ENCODE results near the gene IGSF23.
"Not testable (repeated sequence)": the region's sequence is repeated elsewhere in the genome, so short reads cannot be mapped to it uniquely, and the experiment has no call there.

Gene IGSF23

GRCh38 chr19:44666852-44667556, 53.6 kb downstream of the IGSF23 start (continued):
- TF ChIP-seq, protein P1, sequence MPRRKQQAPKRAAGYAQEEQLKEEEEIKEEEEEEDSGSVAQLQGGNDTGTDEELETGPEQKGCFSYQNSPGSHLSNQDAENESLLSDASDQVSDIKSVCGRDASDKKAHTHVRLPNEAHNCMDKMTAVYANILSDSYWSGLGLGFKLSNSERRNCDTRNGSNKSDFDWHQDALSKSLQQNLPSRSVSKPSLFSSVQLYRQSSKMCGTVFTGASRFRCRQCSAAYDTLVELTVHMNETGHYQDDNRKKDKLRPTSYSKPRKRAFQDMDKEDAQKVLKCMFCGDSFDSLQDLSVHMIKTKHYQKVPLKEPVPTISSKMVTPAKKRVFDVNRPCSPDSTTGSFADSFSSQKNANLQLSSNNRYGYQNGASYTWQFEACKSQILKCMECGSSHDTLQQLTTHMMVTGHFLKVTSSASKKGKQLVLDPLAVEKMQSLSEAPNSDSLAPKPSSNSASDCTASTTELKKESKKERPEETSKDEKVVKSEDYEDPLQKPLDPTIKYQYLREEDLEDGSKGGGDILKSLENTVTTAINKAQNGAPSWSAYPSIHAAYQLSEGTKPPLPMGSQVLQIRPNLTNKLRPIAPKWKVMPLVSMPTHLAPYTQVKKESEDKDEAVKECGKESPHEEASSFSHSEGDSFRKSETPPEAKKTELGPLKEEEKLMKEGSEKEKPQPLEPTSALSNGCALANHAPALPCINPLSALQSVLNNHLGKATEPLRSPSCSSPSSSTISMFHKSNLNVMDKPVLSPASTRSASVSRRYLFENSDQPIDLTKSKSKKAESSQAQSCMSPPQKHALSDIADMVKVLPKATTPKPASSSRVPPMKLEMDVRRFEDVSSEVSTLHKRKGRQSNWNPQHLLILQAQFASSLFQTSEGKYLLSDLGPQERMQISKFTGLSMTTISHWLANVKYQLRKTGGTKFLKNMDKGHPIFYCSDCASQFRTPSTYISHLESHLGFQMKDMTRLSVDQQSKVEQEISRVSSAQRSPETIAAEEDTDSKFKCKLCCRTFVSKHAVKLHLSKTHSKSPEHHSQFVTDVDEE (CRISPR knock-in tag; IDR thresholded peaks at IDR 0.05): no peak
- no peak for TF ChIP-seq ZFP30 (CRISPR knock-in tag; IDR thresholded peaks at IDR 0.05)

DNA sequence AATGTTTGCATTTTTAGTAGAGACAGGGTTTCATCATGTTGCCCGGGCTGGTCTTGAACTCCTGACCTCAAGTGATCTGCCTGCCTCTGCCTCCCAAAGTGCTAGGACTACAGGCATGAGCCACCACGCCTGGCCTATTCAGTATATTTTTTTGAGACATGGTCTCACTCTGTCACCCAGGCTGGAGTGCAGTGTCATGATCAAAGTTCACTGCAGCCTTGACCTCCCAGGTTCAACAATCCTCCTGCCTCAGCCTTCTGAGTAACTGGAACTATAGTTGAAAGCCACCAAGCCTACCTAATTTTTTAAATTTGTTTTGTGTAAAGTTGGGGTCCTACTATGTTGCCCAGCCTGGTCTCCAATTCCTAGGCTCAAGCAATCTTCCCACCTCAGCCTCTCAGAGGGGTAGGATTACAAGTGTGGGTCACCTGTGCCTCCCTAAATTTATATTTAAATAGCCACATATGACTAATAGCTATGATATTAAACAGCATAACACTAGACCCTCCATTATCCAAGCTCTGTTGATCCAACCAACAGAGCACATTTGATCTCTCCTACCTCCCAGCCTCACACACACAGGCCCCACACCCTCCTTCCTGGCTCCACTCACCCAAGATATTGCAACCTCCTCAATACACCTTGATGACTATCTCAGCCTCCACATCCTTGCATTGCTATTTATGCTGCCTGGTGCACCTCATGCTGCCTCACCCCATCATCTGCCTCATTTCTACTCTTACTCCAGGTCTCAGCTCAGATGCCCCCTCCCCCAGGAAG, 55.8 kb downstream of the IGSF23 start:
- no peak for TF ChIP-seq ZFP30 (CRISPR knock-in tag; IDR thresholded peaks at IDR 0.05)
- no peak for TF ChIP-seq ZNF70 (CRISPR knock-in tag; IDR thresholded peaks at IDR 0.05)
- TF ChIP-seq PPARA (CRISPR knock-in tag; IDR thresholded peaks at IDR 0.05; ENCODE audit: borderline replicate concordance): no peak
- TF ChIP-seq GLIS3 (CRISPR knock-in tag; IDR thresholded peaks at IDR 0.05): no peak
- no peak for TF ChIP-seq TOX (CRISPR knock-in tag; IDR thresholded peaks at IDR 0.05; ENCODE audit: borderline replicate concordance)
- TF ChIP-seq, protein P2, sequence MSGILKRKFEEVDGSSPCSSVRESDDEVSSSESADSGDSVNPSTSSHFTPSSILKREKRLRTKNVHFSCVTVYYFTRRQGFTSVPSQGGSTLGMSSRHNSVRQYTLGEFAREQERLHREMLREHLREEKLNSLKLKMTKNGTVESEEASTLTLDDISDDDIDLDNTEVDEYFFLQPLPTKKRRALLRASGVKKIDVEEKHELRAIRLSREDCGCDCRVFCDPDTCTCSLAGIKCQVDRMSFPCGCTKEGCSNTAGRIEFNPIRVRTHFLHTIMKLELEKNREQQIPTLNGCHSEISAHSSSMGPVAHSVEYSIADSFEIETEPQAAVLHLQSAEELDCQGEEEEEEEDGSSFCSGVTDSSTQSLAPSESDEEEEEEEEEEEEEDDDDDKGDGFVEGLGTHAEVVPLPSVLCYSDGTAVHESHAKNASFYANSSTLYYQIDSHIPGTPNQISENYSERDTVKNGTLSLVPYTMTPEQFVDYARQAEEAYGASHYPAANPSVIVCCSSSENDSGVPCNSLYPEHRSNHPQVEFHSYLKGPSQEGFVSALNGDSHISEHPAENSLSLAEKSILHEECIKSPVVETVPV (CRISPR knock-in tag; IDR thresholded peaks at IDR 0.05): no peak
- TF ChIP-seq SNAI2 (CRISPR knock-in tag; IDR thresholded peaks at IDR 0.05): no peak
- TF ChIP-seq ESRRG (CRISPR knock-in tag; IDR thresholded peaks at IDR 0.05): no peak
- no peak for TF ChIP-seq ARNTL (CRISPR knock-in tag; IDR thresholded peaks at IDR 0.05; ENCODE audit: borderline replicate concordance, low read depth)
- TF ChIP-seq ZNF565 (CRISPR knock-in tag; conservative IDR thresholded peaks at IDR 0.05; ENCODE audit: low read depth): no peak
- no peak for TF ChIP-seq CSDC2 (CRISPR knock-in tag; IDR thresholded peaks at IDR 0.05)
- no peak for TF ChIP-seq CREB5 (CRISPR knock-in tag; IDR thresholded peaks at IDR 0.05; ENCODE audit: low read depth)
- TF ChIP-seq ZC3H10 (CRISPR knock-in tag; IDR thresholded peaks at IDR 0.05): no peak
- no peak for TF ChIP-seq TCF4 (CRISPR knock-in tag; IDR thresholded peaks at IDR 0.05; ENCODE audit: borderline replicate concordance)
- TF ChIP-seq OSR1 (CRISPR knock-in tag; IDR thresholded peaks at IDR 0.05): no peak
- TF ChIP-seq ZFP3 (CRISPR knock-in tag; IDR thresholded peaks at IDR 0.05): no peak
- no peak for TF ChIP-seq ISL1 (CRISPR knock-in tag; IDR thresholded peaks at IDR 0.05)
- TF ChIP-seq, protein P3, sequence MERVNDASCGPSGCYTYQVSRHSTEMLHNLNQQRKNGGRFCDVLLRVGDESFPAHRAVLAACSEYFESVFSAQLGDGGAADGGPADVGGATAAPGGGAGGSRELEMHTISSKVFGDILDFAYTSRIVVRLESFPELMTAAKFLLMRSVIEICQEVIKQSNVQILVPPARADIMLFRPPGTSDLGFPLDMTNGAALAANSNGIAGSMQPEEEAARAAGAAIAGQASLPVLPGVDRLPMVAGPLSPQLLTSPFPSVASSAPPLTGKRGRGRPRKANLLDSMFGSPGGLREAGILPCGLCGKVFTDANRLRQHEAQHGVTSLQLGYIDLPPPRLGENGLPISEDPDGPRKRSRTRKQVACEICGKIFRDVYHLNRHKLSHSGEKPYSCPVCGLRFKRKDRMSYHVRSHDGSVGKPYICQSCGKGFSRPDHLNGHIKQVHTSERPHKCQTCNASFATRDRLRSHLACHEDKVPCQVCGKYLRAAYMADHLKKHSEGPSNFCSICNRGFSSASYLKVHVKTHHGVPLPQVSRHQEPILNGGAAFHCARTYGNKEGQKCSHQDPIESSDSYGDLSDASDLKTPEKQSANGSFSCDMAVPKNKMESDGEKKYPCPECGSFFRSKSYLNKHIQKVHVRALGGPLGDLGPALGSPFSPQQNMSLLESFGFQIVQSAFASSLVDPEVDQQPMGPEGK (CRISPR knock-in tag; IDR thresholded peaks at IDR 0.05; ENCODE audit: borderline replicate concordance): no peak
- TF ChIP-seq, protein P1 (CRISPR knock-in tag; IDR thresholded peaks at IDR 0.05): no peak
- no peak for ATAC-seq

GRCh38 chr19:44670027-44670426, 56.7 kb downstream of the IGSF23 start:
- not testable (repeated sequence) for ATAC-seq

Data from SK-N-SH treated with all-trans-retinoic acid at 6 μM for 48 hours (cell line).